IMR-90 (cell line): Measurements from ENCODE around the gene ASH1L. TPM values are rescaled to one million over a fixed set of nuclear protein-coding genes. Genes with fewer than 3 reads are reported as not detected.

Experiments used
- ATAC-seq: fragments of 200-7000 bp; cut with Tn5 transposase; 2 replicates; pipeline ENCODE4 v1.9.1; 2020; ENCODE audit warnings: low read depth, mild to moderate bottlenecking, moderate library complexity
- BruUV-seq: library from RNA; stranded (reverse); fragments of 400-500 nt; replicated peaks from 2 replicates; lab custom pipeline; 2021; lab: Mats Ljungman, UMichigan
- CTCF ChIA-PET: fragments of 300-600 bp; formaldehyde crosslinking; extraction: SDS; loops from one replicate; lab custom pipeline; 2021; ENCODE audit warnings: antibody characterized with exemption; lab: Yijun Ruan, JAX
- POLR2A ChIA-PET: fragments of 300-600 bp; sonication (Branson Sonifier 250); formaldehyde crosslinking; loops from one replicate; lab custom pipeline; 2022; ENCODE audit warnings: antibody characterized with exemption; ENCODE audit not compliant: unreplicated experiment; lab: Charles Lee
- DNase-seq: peaks from one replicate; pipeline ENCODE4 v3.0.0; 2013
- H2AFZ ChIP-seq: replicated peaks from 2 replicates; pipeline ENCODE3; 2013; ENCODE audit warnings: low read length, mild to moderate bottlenecking; ENCODE audit not compliant: poor library complexity
- H2AK5ac ChIP-seq: 2 replicates; pipeline ENCODE4 v1.6.1; 2013; ENCODE audit warnings: low read depth, low read length, inconsistent platforms
- H2AK9ac ChIP-seq: replicated peaks from 2 replicates; pipeline ENCODE3; 2013; ENCODE audit warnings: mild to moderate bottlenecking, low read depth, low read length, moderate library complexity; ENCODE audit not compliant: poor library complexity
- H2BK120ac ChIP-seq: 2 replicates; pipeline ENCODE4 v1.6.1; 2013; ENCODE audit warnings: low read depth, low read length, inconsistent platforms
- H2BK15ac ChIP-seq: 3 replicates; pipeline ENCODE4 v1.6.1; 2013; ENCODE audit warnings: low read depth, low read length, inconsistent platforms
- H2BK20ac ChIP-seq: 2 replicates; pipeline ENCODE4 v1.6.1; 2013; ENCODE audit warnings: low read depth, mild to moderate bottlenecking, inconsistent platforms, low read length, moderate library complexity
- H2BK5ac ChIP-seq: 2 replicates; pipeline ENCODE4 v1.6.1; 2013; ENCODE audit warnings: mild to moderate bottlenecking, low read depth, low read length, inconsistent platforms; ENCODE audit not compliant: poor library complexity, severe bottlenecking
- H3K14ac ChIP-seq: replicated peaks from 2 replicates; pipeline ENCODE4 v1.6.1; 2013; ENCODE audit warnings: low read depth, low read length, inconsistent platforms
- H3K18ac ChIP-seq: 2 replicates; pipeline ENCODE4 v1.6.1; 2013; ENCODE audit warnings: low read depth, low read length, control low read depth
- H3K23ac ChIP-seq: 2 replicates; pipeline ENCODE4 v1.6.1; 2013; ENCODE audit warnings: low read depth, low read length, inconsistent platforms
- H3K27ac ChIP-seq: 2 replicates; pipeline ENCODE4 v1.5.1; 2013; ENCODE audit warnings: mild to moderate bottlenecking, control low read depth, low read length; ENCODE audit not compliant: insufficient read depth
- H3K27me3 ChIP-seq: 2 replicates; pipeline ENCODE4 v1.6.1; 2013; ENCODE audit warnings: low read length; ENCODE audit not compliant: control insufficient read depth, insufficient read depth
- H3K36me3 ChIP-seq: 2 replicates; pipeline ENCODE4 v1.6.1; 2013; ENCODE audit warnings: low read length, mixed read lengths; ENCODE audit not compliant: control insufficient read depth, insufficient read depth
- H3K4ac ChIP-seq: 2 replicates; pipeline ENCODE4 v1.6.1; 2013; ENCODE audit warnings: low read depth, low read length, inconsistent platforms
- H3K4me1 ChIP-seq: 2 replicates; pipeline ENCODE4 v1.6.1; 2013; ENCODE audit warnings: low read length, mixed read lengths; ENCODE audit not compliant: control insufficient read depth, insufficient read depth
- H3K4me2 ChIP-seq: 2 replicates; pipeline ENCODE4 v1.6.1; 2013; ENCODE audit warnings: low read depth, mild to moderate bottlenecking, control low read depth, low read length, moderate library complexity
- H3K4me3 ChIP-seq: 2 replicates; pipeline ENCODE4 v1.5.1; 2013; ENCODE audit warnings: low read depth, mild to moderate bottlenecking, control low read depth, low read length, moderate library complexity; ENCODE audit not compliant: insufficient read depth
- H3K56ac ChIP-seq: 2 replicates; pipeline ENCODE4 v1.6.1; 2013; ENCODE audit warnings: low read length, inconsistent platforms; ENCODE audit not compliant: insufficient read depth; ENCODE audit errors: extremely low read depth
- H3K79me1 ChIP-seq, 2 experiments: 2 replicates each; pipeline ENCODE4 v1.6.1; 2013; ENCODE audit warnings: low read length in 2 of 2, inconsistent platforms in 1 of 2, low read depth in 1 of 2
- H3K9ac ChIP-seq: 2 replicates; pipeline ENCODE4 v1.6.1; 2013; ENCODE audit warnings: low read depth, low read length, control low read depth
- H3K9me1 ChIP-seq: 2 replicates; pipeline ENCODE4 v1.6.1; 2013; ENCODE audit warnings: low read length, inconsistent platforms; ENCODE audit not compliant: insufficient read depth
- H3K9me3 ChIP-seq: 2 replicates; pipeline ENCODE4 v1.6.1; 2013; ENCODE audit warnings: low read length; ENCODE audit not compliant: control insufficient read depth, insufficient read depth
- H4K20me1 ChIP-seq: 2 replicates; pipeline ENCODE4 v1.6.1; 2013; ENCODE audit warnings: low read length, inconsistent platforms; ENCODE audit not compliant: insufficient read depth
- H4K5ac ChIP-seq: 2 replicates; pipeline ENCODE4 v1.6.1; 2013; ENCODE audit warnings: mild to moderate bottlenecking, low read depth, low read length, control low read depth
- H4K8ac ChIP-seq, 2 experiments: 2 replicates each; pipeline ENCODE4 v1.6.1; 2013; ENCODE audit warnings: low read depth in 2 of 2, low read length in 2 of 2, control low read depth in 1 of 2, inconsistent platforms in 1 of 2
- H4K91ac ChIP-seq: 2 replicates; pipeline ENCODE4 v1.6.1; 2013; ENCODE audit warnings: low read depth, low read length, inconsistent platforms; ENCODE audit not compliant: insufficient read depth
- ELK1 ChIP-seq: fragments of 150-350 bp; IDR thresholded peaks from 2 replicates; pipeline ENCODE4 v1.6.1; 2016; ENCODE audit warnings: low read depth, mild to moderate bottlenecking, low read length, moderate library complexity, borderline replicate concordance
- FOS ChIP-seq: fragments of 150-350 bp; IDR thresholded peaks from 2 replicates; pipeline ENCODE4 v1.6.1; 2016; ENCODE audit warnings: low read depth, low read length
- MAFK ChIP-seq: IDR thresholded peaks from 2 replicates; pipeline ENCODE4 v1.6.1; 2012; ENCODE audit warnings: low read depth, low read length, improper control_type of control experiment
- MAZ ChIP-seq: IDR thresholded peaks from 2 replicates; pipeline ENCODE4 v1.6.1; 2012; ENCODE audit warnings: low read depth, mild to moderate bottlenecking, low read length, improper control_type of control experiment, moderate library complexity, borderline replicate concordance
- MXI1 ChIP-seq: IDR thresholded peaks from 2 replicates; pipeline ENCODE4 v1.6.1; 2012; ENCODE audit warnings: low read depth, mild to moderate bottlenecking, low read length, moderate library complexity, borderline replicate concordance
- NFE2L2 ChIP-seq: fragments of 150-350 bp; IDR thresholded peaks from 2 replicates; pipeline ENCODE4 v1.6.1; 2016; ENCODE audit warnings: low read depth, mild to moderate bottlenecking, low read length
- POLR2A ChIP-seq: IDR thresholded peaks from 2 replicates; pipeline ENCODE4 v1.6.1; 2012; ENCODE audit warnings: mild to moderate bottlenecking, low read depth, low read length
- RAD21 ChIP-seq: IDR thresholded peaks from 2 replicates; pipeline ENCODE4 v1.6.1; 2012; ENCODE audit warnings: low read length, improper control_type of control experiment
- RCOR1 ChIP-seq: IDR thresholded peaks from 2 replicates; pipeline ENCODE4 v1.6.1; 2012; ENCODE audit warnings: mild to moderate bottlenecking, low read length, improper control_type of control experiment; ENCODE audit not compliant: insufficient replicate concordance
- RFX5 ChIP-seq: IDR thresholded peaks from 2 replicates; pipeline ENCODE4 v1.8.0; 2012; ENCODE audit warnings: low read depth, mild to moderate bottlenecking, low read length, moderate library complexity
- SMC3 ChIP-seq: fragments of 150-350 bp; IDR thresholded peaks from 2 replicates; pipeline ENCODE4 v1.6.1; 2016; ENCODE audit warnings: low read depth, mild to moderate bottlenecking, antibody characterized with exemption, low read length, moderate library complexity
- WGBS, 2 experiments: methylation state at CpG; one replicate each; pipeline versions ENCODE4 v1.1.5 to v1.1.7; 2013; ENCODE audit warnings: missing lambda C conversion rate in 2 of 2; ENCODE audit not compliant: insufficient read length in 1 of 2; ENCODE audit errors: extremely low coverage in 2 of 2; 5-methylcytosine and 5-hydroxymethylcytosine counted together
- dilution Hi-C: fragments of 300-500 bp; cut with HindIII; formaldehyde crosslinking; loops from one replicate; pipeline ENCODE4 v1.14.3; 2018; ENCODE audit warnings: low sequenced_read_pairs; ENCODE audit not compliant: unreplicated experiment
- in situ Hi-C: fragments of 300-500 bp; cut with MboI; formaldehyde crosslinking; loops from 3 replicates; pipeline ENCODE4 v1.14.3; 2019; ENCODE audit warnings: low sequenced_read_pairs, inconsistent platforms, mixed read lengths
- intact Hi-C: fragments of 100-400 bp; cut with micrococcal nuclease; formaldehyde crosslinking; loops from 2 replicates; pipeline ENCODE4 v1.10.0; 2022
- polyA plus RNA-seq, 3 experiments: library from polyadenylated mRNA; depleted of rRNA; stranded (reverse); fragments of >200 nt; gene quantifications; 2 replicates each; pipeline ENCODE4 v1.2.3, GENCODE V29; 2012; ENCODE audit warnings: low replicate concordance in 1 of 3
- total RNA-seq: library from RNA; depleted of rRNA; stranded (reverse); fragments of >200 nt; gene quantifications from 2 replicates; pipeline ENCODE4 v1.2.3, GENCODE V29; 2012

ASH1L gene
- total and polyA plus RNA-seq, 2 of the 4 experiments (the other 2 are of a cell fraction) = 13.7 to 18.5 TPM

- in situ Hi-C loops = no loop called here
- ATAC-seq (no peak), DNase-seq (no peak)
- Histone ChIP-seq H3K4me3 (no peak overlapping the region), H3K27me3 (no peaks in the 10 kb centered on the region), H4K91ac (no peak overlapping the region), H3K18ac (no peak overlapping the region), H3K9me1 (peaks cover 7% of the 10 kb centered on the region), H2BK15ac (no peak overlapping the region), H3K9ac (no peak overlapping the region), H3K23ac (no peak overlapping the region), H3K4me1 (peaks cover 2% of the 10 kb centered on the region), H3K36me3 (peaks cover 1% of the 10 kb centered on the region; the same call in 1 of the 2 replicates), H3K14ac (no peak overlapping the region), H2AFZ (no peak overlapping the region), H3K4me2 (no peak overlapping the region), H4K8ac (no peak overlapping the region), H3K9me3 (no peaks in the 10 kb centered on the region), H3K4ac (no peak overlapping the region), H3K27ac (no peak overlapping the region), H2BK120ac (no peak overlapping the region), H4K5ac (no peak overlapping the region), H3K79me1 (peaks cover 31 to 73% of the 10 kb centered on the region in 2 experiments), H2AK9ac (no peak overlapping the region), H2BK20ac (no peak overlapping the region), H2AK5ac (no peak overlapping the region), H4K20me1 (peaks cover 35% of the 10 kb centered on the region), H3K56ac (no peak overlapping the region), H2BK5ac (no peak overlapping the region)
- BruUV-seq = no TSS peak
- TF ChIP-seq NFE2L2 (no peak), RAD21 (no peak), SMC3 (no peak), RCOR1 (no peak), MAZ (no peak), MAFK (no peak), ELK1 (no peak), RFX5 (no peak), POLR2A (no peak), FOS (no peak), MXI1 (no peak)
- WGBS, 2 experiments = 100% methylated on average over 1 of the region's 2 CpGs; no CpG with 5 or more reads in 1 of the 2 experiments
- intact Hi-C loops = loop anchor here (5.0 kb wide), 1 partner anchor 53 kb away; the partner anchor contains the start of gene ASH1L
- POLR2A ChIA-PET = no interaction called here
- dilution Hi-C loops = no loop called here
- CTCF ChIA-PET = no interaction called here
Observed at GRCh38 chr1:155509064-155509463, 53.5 kb downstream of the ASH1L start.
